Ishikawa (cell line): ENCODE data around the gene RASGRP1.

ENCODE experiments used
- CEBPB ChIP-seq: IDR thresholded peaks from 2 replicates; pipeline ENCODE4 v1.6.1; 2012
- CREB1 ChIP-seq: IDR thresholded peaks from 2 replicates; pipeline ENCODE4 v1.6.1; 2012; ENCODE audit warnings: low read depth
- EGR1 ChIP-seq: IDR thresholded peaks from 2 replicates; pipeline ENCODE4 v1.6.1; 2012
- EP300 ChIP-seq: IDR thresholded peaks from 2 replicates; pipeline ENCODE4 v1.6.1; 2012; ENCODE audit warnings: borderline replicate concordance
- FOXM1 ChIP-seq: IDR thresholded peaks from 2 replicates; pipeline ENCODE4 v1.6.1; 2012; ENCODE audit warnings: low read depth, borderline replicate concordance
- NFIC ChIP-seq: IDR thresholded peaks from 2 replicates; pipeline ENCODE4 v1.6.1; 2012
- RAD21 ChIP-seq: IDR thresholded peaks from 2 replicates; pipeline ENCODE4 v1.6.1; 2012; ENCODE audit warnings: low read depth
- TAF1 ChIP-seq: IDR thresholded peaks from 2 replicates; pipeline ENCODE4 v1.6.1; 2012; ENCODE audit warnings: low read depth, mild to moderate bottlenecking
- TCF12 ChIP-seq: IDR thresholded peaks from 2 replicates; pipeline ENCODE4 v1.6.1; 2012; ENCODE audit warnings: low read depth
- TEAD4 ChIP-seq: IDR thresholded peaks from 2 replicates; pipeline ENCODE4 v1.6.1; 2012
- YY1 ChIP-seq: IDR thresholded peaks from 2 replicates; pipeline ENCODE4 v1.6.1; 2012; ENCODE audit warnings: low read depth
- ZBTB7A ChIP-seq: IDR thresholded peaks from 2 replicates; pipeline ENCODE4 v1.6.1; 2012; ENCODE audit warnings: low read depth
- TF ChIP-seq, protein P1 (sequence below): IDR thresholded peaks from 2 replicates; pipeline ENCODE4 v1.6.1; 2012
- TF ChIP-seq, protein P2 (sequence below): IDR thresholded peaks from 2 replicates; pipeline ENCODE4 v1.6.1; 2012; ENCODE audit warnings: low read depth, mild to moderate bottlenecking
- TF ChIP-seq, protein P3 (sequence below): IDR thresholded peaks from 2 replicates; pipeline ENCODE4 v1.6.1; 2012

The RASGRP1 gene

DNA sequence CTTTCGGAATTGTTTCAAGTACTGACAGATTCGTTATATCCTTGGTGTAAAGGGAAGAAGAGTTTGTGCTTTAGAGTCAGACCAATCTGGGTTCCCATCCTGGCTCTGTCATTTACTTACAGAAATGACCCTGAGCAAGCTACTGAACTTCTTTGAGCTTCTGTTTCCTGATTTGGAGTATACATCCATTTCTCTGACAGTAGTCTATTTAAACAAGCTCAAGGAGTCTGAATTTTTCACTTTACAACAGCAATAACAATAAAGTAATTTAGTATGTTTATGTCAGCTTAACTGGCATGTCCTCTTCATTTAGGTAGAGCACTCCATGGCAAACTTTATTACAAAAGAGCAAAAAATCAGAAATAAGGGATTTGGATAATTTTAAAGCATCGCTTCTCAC lies 82.9 kb downstream of the RASGRP1 start:
- TF ChIP-seq CEBPB (no peak), FOXM1 (no peak), ZBTB7A (no peak), YY1 (no peak)

DNA sequence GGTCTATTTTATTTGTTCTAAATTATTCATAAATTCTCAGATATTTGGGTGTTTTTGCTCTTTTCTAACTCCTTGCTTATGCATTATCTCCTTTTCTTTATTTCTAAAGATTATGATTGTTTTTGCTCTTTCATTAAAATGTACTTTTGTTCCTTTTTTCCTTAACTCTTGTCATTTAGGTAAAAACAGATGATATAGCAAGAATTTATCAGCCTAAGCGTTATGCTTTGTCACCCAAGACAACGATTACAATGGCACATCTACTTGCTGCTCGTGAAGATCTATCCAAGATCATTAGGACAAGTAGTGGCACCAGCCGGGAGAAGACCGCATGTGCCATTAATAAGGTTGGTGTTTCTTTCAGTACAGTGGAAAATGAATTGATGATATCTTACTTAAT lies 83.5 kb downstream of the RASGRP1 start:
- TF ChIP-seq, protein P1, sequence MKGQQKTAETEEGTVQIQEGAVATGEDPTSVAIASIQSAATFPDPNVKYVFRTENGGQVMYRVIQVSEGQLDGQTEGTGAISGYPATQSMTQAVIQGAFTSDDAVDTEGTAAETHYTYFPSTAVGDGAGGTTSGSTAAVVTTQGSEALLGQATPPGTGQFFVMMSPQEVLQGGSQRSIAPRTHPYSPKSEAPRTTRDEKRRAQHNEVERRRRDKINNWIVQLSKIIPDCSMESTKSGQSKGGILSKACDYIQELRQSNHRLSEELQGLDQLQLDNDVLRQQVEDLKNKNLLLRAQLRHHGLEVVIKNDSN, result no peak
- TF ChIP-seq ZBTB7A (no peak), TAF1 (no peak), TCF12 (no peak), EGR1 (no peak), NFIC (no peak), CEBPB (no peak), RAD21 (no peak), CREB1 (no peak), TEAD4 (no peak), EP300 (no peak), YY1 (no peak), FOXM1 (no peak)
- TF ChIP-seq, protein P2, sequence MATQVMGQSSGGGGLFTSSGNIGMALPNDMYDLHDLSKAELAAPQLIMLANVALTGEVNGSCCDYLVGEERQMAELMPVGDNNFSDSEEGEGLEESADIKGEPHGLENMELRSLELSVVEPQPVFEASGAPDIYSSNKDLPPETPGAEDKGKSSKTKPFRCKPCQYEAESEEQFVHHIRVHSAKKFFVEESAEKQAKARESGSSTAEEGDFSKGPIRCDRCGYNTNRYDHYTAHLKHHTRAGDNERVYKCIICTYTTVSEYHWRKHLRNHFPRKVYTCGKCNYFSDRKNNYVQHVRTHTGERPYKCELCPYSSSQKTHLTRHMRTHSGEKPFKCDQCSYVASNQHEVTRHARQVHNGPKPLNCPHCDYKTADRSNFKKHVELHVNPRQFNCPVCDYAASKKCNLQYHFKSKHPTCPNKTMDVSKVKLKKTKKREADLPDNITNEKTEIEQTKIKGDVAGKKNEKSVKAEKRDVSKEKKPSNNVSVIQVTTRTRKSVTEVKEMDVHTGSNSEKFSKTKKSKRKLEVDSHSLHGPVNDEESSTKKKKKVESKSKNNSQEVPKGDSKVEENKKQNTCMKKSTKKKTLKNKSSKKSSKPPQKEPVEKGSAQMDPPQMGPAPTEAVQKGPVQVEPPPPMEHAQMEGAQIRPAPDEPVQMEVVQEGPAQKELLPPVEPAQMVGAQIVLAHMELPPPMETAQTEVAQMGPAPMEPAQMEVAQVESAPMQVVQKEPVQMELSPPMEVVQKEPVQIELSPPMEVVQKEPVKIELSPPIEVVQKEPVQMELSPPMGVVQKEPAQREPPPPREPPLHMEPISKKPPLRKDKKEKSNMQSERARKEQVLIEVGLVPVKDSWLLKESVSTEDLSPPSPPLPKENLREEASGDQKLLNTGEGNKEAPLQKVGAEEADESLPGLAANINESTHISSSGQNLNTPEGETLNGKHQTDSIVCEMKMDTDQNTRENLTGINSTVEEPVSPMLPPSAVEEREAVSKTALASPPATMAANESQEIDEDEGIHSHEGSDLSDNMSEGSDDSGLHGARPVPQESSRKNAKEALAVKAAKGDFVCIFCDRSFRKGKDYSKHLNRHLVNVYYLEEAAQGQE, result no peak
- TF ChIP-seq, protein P3, sequence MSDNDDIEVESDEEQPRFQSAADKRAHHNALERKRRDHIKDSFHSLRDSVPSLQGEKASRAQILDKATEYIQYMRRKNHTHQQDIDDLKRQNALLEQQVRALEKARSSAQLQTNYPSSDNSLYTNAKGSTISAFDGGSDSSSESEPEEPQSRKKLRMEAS, result no peak

DNA sequence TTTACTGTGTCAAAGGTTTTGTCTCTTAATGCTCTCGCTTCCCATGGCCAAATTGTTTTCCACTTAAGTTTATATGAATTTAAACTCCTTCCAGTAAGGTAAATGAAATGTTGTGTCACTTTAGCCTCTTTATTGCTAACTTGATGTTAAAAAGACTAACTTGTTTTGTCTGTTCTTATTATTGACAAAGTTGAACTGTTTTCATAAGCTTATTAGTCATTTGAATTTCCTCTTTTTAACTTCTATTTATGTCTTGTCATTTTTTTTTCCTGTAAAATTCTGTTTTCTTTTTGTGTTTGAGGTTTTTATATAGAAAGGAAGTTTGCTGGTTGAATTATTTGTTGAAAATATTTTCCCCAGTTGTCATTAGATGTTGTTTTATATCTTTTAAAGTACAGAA lies 84.9 kb downstream of the RASGRP1 start:
- TF ChIP-seq NFIC (no peak), YY1 (no peak), ZBTB7A (no peak), TCF12 (no peak), EP300 (no peak), TAF1 (no peak), RAD21 (no peak), CEBPB (no peak), CREB1 (no peak), TEAD4 (no peak)
- TF ChIP-seq, protein P1, result no peak
- TF ChIP-seq, protein P2, result no peak
- TF ChIP-seq, protein P3, result no peak

DNA sequence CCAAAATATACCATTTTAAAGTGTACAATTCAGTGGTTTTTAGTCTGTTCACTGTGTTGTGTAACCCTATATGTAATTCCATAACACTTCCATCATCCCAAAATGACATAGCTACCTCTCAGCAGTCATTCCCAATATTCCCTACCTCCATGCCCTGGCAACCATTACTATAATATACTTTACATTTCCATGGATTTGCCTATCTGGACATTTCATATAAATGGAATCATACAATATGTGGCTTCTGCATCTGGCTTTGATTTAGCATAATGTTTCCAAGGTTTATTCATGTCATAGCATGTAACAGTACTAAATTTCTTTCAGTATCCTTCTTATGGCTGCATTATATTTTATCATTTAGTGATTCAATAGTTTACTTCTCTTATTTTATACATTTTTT lies 85.3 kb downstream of the RASGRP1 start:
- TF ChIP-seq TEAD4 (no peak), ZBTB7A (no peak), RAD21 (no peak), EP300 (no peak), TCF12 (no peak)
- TF ChIP-seq, protein P1, result no peak

DNA sequence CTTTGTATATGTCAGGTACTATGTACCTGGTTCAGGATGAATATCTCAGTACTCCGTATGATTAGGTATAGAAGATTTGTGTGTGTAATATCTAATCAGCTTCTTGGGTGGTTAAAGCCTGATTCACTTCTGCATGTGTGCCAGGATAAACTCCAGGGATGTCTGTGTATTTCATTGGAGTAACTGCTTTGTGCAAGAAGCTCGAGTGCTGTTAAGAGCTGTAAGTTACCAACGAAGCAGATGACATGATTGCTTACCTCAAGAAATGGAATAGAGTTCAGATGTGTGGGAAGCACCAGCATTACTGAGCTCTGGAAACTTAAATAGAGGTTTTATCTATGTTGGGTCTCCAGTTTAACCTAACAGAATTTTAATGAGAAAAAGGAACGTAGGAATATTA lies 87.0 kb downstream of the RASGRP1 start:
- TF ChIP-seq FOXM1 (no peak), TCF12 (no peak), TAF1 (no peak), ZBTB7A (no peak), CEBPB (no peak), RAD21 (no peak), EGR1 (no peak), YY1 (no peak), TEAD4 (no peak), EP300 (no peak), NFIC (no peak), CREB1 (no peak)
- TF ChIP-seq, protein P1, result no peak
- TF ChIP-seq, protein P2, result no peak
- TF ChIP-seq, protein P3, result no peak
